BE2C (cell line): ENCODE results near the gene SEPHS2.

Experiments
- DNase-seq: peaks from one replicate; pipeline ENCODE4 v3.0.0-alpha.2; 2020
- H3K27me3 ChIP-seq: fragments of 250-450 bp; sonication (Bioruptor Pico); 2 replicates; pipeline ENCODE4 v1.5.1; 2020; ENCODE audit warnings: mild to moderate bottlenecking
- H3K36me3 ChIP-seq: fragments of 250-450 bp; sonication (Bioruptor Pico); 2 replicates; pipeline ENCODE4 v1.5.1; 2020; ENCODE audit warnings: mild to moderate bottlenecking
- H3K4me1 ChIP-seq: fragments of 250-450 bp; sonication (Bioruptor Pico); 2 replicates; pipeline ENCODE4 v1.5.1; 2020
- H3K4me3 ChIP-seq: 2 replicates; pipeline ENCODE4 v1.5.1; 2011; ENCODE audit warnings: low read depth, low read length
- H3K9me3 ChIP-seq: fragments of 250-450 bp; sonication (Bioruptor Pico); 2 replicates; pipeline ENCODE4 v1.5.1; 2020
- TF ChIP-seq, protein P1 (sequence below): IDR thresholded peaks from 2 replicates; pipeline ENCODE4 v1.5.1; 2012; ENCODE audit warnings: mild to moderate bottlenecking, low read depth, low read length

SEPHS2 gene

DNA sequence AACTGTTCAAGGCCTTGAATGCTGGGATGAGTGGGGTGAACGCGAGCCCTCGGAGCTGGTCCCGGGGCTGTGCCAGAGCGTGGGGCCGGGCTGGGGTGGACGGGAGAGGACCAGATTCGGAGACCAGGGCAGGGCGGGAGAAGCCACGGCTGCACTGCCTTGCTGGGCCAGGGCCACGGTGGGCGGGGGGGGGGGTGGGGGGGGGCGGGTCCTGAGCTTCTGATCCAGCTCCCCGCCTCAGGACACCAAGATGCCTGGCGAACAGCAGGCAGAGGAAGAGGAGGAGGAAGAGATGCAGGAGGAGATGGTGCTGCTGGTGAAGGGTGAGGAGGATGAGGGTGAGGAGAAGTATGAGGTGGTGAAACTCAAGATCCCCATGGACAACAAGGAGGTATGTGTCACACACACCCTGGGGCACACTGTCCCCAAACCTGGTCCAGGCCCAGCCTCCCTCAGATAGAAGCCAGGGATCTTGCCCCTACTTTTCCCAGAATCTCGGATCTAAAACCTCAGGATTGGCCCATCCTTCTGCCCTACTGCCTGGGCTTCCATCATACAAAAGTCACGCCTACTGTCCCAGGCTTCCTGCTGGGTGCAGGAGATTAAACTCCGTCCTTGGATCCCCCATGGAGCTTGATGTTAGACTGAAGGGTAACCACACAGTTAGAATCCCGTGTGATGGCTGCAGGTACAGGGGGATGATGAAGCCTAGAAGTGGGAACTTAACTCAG is 37.7 kb downstream of the SEPHS2 start:
- H3K4me1 ChIP-seq = peaks cover 6% of the 10 kb centered on the region; the same call in 1 of the 2 replicates

DNA sequence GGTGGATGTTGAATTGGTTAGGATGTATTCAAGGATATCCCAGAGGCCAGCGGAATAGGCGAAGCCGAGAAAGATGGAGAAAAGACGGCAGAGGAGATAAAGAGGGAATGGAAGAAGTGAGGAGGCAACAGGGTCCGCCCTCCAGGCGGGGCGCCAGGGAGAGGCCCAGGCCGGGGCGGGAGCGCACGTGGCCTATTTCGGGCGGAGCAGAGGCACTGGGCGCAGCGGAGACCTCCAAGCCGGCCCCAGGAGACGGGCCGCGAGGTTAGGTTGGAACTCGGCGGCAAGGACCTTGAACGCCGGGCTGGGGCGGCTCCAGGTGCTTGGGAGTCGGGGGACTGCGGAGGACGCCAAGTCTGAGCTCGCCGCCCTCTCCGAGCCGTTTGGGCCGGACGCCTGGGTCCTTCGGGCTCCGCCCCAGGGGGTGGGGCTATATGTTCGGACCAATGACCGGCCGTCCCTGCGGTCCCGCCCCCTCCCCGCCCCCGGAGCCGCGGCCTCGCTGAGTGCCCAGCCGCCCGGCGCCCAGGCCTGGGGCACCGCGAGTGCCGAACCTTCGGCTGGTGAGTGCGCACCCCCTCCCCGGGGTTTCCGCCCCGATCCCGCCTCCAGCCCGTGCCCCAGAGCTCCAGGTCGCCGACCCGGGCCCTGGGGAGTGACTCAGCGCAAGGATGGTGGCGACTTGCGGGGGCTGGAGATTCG is 38.4 kb downstream of the SEPHS2 start, which contains the start of gene ZNF771:
Gene ZNF771 (plus strand): TSS at position 505 of the 702 bp plus-strand sequence. CDS start 448 bp downstream, outside the sequence.
- no peaks in the 10 kb centered on the region for H3K9me3 ChIP-seq

More for the DNA sequence above, 37.7 kb downstream of the SEPHS2 start:
- Histone ChIP-seq H3K36me3 (peaks cover 10% of the 10 kb centered on the region), H3K9me3 (no peaks in the 10 kb centered on the region), H3K27me3 (no peaks in the 10 kb centered on the region), H3K4me3 (peak overlapping the region; percentile 77)
- TF ChIP-seq, protein P1, sequence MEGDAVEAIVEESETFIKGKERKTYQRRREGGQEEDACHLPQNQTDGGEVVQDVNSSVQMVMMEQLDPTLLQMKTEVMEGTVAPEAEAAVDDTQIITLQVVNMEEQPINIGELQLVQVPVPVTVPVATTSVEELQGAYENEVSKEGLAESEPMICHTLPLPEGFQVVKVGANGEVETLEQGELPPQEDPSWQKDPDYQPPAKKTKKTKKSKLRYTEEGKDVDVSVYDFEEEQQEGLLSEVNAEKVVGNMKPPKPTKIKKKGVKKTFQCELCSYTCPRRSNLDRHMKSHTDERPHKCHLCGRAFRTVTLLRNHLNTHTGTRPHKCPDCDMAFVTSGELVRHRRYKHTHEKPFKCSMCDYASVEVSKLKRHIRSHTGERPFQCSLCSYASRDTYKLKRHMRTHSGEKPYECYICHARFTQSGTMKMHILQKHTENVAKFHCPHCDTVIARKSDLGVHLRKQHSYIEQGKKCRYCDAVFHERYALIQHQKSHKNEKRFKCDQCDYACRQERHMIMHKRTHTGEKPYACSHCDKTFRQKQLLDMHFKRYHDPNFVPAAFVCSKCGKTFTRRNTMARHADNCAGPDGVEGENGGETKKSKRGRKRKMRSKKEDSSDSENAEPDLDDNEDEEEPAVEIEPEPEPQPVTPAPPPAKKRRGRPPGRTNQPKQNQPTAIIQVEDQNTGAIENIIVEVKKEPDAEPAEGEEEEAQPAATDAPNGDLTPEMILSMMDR = no peak
- DNase-seq = no peak

DNA sequence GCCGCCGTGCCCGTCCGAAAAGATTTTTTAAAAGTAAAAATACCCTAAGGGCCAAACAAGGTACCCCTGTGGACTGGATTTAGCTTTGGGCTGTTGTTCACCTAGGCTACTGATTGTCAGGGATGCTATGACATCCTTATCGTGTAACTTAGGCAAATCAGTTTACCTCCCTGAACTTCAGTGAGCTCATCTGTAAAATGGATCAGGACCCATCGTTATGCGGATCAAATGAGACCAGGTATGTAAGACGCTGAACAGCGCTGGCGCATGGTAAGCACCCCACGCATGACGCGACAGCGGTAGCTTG is 38.9 kb downstream of the SEPHS2 start:
- no peak for DNase-seq
- Histone ChIP-seq H3K36me3 (peaks cover 5% of the 10 kb centered on the region; the same call in 1 of the 2 replicates), H3K4me1 (peaks cover 6% of the 10 kb centered on the region; the same call in 1 of the 2 replicates), H3K9me3 (no peaks in the 10 kb centered on the region), H3K27me3 (no peaks in the 10 kb centered on the region), H3K4me3 (peak overlapping the region; percentile 77)
- TF ChIP-seq, protein P1 = no peak

More for the DNA sequence above, 38.4 kb downstream of the SEPHS2 start, which contains the start of gene ZNF771:
- no peaks in the 10 kb centered on the region for H3K27me3 ChIP-seq
- H3K4me3 ChIP-seq = peak within 1 kb of the TSS; percentile 77
- peaks cover 10% of the 10 kb centered on the region for H3K36me3 ChIP-seq
- peak; percentile 98 for DNase-seq
- TF ChIP-seq, protein P1 = no peak
- peaks cover 6% of the 10 kb centered on the region; the same call in 1 of the 2 replicates for H3K4me1 ChIP-seq

DNA sequence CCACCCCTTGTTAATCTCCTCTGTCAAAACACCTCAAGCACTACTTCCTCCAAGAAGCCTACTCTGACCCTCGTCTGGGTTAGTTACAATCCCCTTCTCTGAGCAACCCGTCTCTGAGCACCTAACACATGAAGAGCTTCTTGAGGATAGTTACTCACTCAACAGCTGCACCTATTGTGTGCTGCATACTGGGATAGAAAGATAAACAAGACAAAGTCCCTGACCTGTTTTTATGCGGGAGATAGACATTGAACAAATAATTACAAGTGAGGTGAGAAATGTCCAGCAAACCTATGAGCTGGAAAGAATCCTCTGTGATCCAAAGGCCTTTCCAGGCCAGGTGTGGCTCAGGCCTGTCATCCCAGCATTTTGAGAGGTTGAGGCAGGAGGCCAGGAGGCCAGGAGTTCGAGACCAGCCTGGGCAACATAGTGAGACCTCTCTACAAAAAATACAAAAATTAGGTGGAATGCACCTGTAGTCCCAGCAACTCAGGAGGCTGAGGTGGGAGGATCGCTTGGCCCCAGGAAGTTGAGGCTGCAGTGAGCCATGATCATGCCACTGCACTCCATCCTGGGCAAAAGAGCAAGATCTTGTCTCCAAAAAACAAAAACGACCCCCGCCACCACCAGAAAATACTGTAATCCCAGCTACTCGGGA is 43.8 kb downstream of the SEPHS2 start:
- TF ChIP-seq, protein P1 = no peak
- Histone ChIP-seq H3K36me3 (peaks cover 24% of the 10 kb centered on the region), H3K4me3 (no peak overlapping the region)

DNA sequence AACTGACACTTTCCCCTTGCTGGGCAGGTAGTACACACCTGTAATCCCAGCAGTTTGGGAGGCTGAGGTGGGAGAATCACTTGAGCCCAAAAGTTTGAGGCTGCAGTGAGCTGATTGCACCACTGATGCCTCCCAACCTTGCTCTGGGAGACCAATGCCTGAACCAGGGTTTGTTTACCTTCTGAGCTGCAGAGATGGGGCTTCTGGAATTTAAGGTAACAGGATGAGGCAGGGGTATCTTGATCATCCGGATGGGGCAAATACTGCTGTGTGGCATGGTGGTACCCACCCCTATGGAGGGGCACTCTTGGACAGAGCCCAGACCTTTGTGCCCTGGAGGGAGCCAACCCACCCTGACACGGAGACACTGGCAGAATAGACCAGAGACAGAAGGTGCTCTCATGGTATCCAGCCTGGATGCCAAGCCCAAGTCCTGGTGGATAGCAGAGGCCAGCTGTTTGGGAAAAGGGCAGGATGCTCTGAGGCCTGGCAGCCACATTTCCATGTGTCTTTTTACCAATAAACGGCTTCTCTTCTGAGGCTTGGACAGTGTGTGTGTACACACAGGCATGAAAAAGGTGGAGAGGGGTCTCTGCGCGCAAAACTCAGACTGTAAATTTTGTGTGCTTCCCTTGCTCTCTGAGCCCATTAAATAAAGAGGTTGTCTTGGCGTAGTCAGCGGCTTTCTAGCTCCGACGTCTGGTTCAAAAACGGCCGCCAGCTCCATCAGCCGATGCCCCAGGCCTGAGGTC is 46.1 kb downstream of the SEPHS2 start:
- TF ChIP-seq, protein P1 = no peak
- DNase-seq = peak; percentile 27
- peaks cover 25% of the 10 kb centered on the region for H3K36me3 ChIP-seq
- peak overlapping the region; percentile 77 for H3K4me3 ChIP-seq
- no peaks in the 10 kb centered on the region for H3K9me3 ChIP-seq
- no peaks in the 10 kb centered on the region for H3K27me3 ChIP-seq
- peaks cover 8% of the 10 kb centered on the region for H3K4me1 ChIP-seq

More for the DNA sequence above, 43.8 kb downstream of the SEPHS2 start:
- DNase-seq = no peak
- no peaks in the 10 kb centered on the region for H3K27me3 ChIP-seq
- no peaks in the 10 kb centered on the region for H3K9me3 ChIP-seq
- peaks cover 8% of the 10 kb centered on the region for H3K4me1 ChIP-seq
